Measurements from ENCODE around the gene RIGI. TPM values are rescaled to one million over a fixed set of nuclear protein-coding genes. Genes with fewer than 3 reads are reported as not detected.
"Not testable (repeated sequence)": the region's sequence is repeated elsewhere in the genome, so short reads cannot be mapped to it uniquely, and the experiment has no call there.

The RIGI gene
- total RNA-seq, 1 donor, result 12.7 TPM

DNA sequence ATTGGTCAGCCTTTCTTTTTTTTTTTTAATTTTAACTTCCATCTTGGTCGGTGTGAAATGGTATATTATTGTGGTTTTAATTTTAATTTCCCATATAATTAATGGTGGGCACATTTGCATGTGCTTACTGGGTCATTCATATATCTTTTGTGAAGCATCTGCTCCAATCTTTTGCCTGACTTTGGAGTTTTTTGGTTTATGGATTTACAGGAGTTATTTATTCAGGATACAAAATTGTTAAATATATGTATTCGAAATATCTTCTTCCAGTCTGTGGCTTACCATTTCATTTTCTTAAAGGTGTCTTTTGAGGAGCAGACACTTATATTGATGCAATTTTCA is 682 bp upstream of the RIGI start:
- H3K4me3 ChIP-seq (ENCODE audit: insufficient read depth, low read length), result peak overlapping the region; percentile 81
- H3K27me3 ChIP-seq (ENCODE audit: insufficient read depth, low read length), result no peaks in the 10 kb centered on the region
- H3K36me3 ChIP-seq (ENCODE audit: insufficient read depth, low read length), result no peaks in the 10 kb centered on the region
- no peaks in the 10 kb centered on the region for H3K9me3 ChIP-seq (ENCODE audit: low read depth, low read length)
- TF ChIP-seq, protein P1, sequence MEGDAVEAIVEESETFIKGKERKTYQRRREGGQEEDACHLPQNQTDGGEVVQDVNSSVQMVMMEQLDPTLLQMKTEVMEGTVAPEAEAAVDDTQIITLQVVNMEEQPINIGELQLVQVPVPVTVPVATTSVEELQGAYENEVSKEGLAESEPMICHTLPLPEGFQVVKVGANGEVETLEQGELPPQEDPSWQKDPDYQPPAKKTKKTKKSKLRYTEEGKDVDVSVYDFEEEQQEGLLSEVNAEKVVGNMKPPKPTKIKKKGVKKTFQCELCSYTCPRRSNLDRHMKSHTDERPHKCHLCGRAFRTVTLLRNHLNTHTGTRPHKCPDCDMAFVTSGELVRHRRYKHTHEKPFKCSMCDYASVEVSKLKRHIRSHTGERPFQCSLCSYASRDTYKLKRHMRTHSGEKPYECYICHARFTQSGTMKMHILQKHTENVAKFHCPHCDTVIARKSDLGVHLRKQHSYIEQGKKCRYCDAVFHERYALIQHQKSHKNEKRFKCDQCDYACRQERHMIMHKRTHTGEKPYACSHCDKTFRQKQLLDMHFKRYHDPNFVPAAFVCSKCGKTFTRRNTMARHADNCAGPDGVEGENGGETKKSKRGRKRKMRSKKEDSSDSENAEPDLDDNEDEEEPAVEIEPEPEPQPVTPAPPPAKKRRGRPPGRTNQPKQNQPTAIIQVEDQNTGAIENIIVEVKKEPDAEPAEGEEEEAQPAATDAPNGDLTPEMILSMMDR (IDR thresholded peaks at IDR 0.05; ENCODE audit: extremely low read depth, low read depth, low read length), result no peak
- no peak for DNase-seq (ENCODE audit: insufficient read length, low spot score, missing footprints)
- no peaks in the 10 kb centered on the region for H4K20me1 ChIP-seq (ENCODE audit: insufficient read depth, low read length)
- peaks cover 9% of the 10 kb centered on the region for H3K4me1 ChIP-seq (ENCODE audit: insufficient read depth, low read length)
- H2AFZ ChIP-seq (ENCODE audit: low read length), result peak overlapping the region; percentile 85
- H3K79me2 ChIP-seq (ENCODE audit: insufficient read depth, low read length), result peaks cover 25% of the 10 kb centered on the region
- H3K4me2 ChIP-seq (ENCODE audit: insufficient read depth, low read length), result peak overlapping the region; percentile 87
- H3K27ac ChIP-seq (ENCODE audit: low read depth, low read length), result peak overlapping the region; percentile 70

DNA sequence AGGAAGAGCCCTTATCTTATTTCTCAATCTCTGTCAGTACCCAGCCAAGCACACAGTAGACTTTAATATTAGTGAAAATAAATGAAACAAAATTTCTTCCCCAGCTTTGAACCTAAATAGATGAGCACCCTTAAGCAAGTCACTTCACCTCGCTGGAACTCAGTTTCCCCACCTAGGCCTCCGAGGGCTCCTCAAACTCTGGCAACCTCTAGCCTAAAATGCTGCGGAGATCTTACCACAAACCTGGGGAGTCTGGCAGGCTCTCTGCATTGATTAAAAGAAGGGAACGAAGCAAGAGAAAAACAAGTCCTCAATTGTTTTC is 326 bp downstream of the RIGI start:
- H4K20me1 ChIP-seq (ENCODE audit: insufficient read depth, low read length), result no peaks in the 10 kb centered on the region
- H3K4me3 ChIP-seq (ENCODE audit: insufficient read depth, low read length), result peak overlapping the region; percentile 81
- H3K27me3 ChIP-seq (ENCODE audit: insufficient read depth, low read length), result no peaks in the 10 kb centered on the region
- H3K9me3 ChIP-seq (ENCODE audit: low read depth, low read length), result no peaks in the 10 kb centered on the region
- DNase-seq (ENCODE audit: insufficient read length, low spot score, missing footprints), result no peak
- peak overlapping the region; percentile 95 for H2AFZ ChIP-seq (ENCODE audit: low read length)
- H3K79me2 ChIP-seq (ENCODE audit: insufficient read depth, low read length), result peaks cover 29% of the 10 kb centered on the region
- peaks cover 9% of the 10 kb centered on the region for H3K4me1 ChIP-seq (ENCODE audit: insufficient read depth, low read length)
- no peaks in the 10 kb centered on the region for H3K36me3 ChIP-seq (ENCODE audit: insufficient read depth, low read length)
- TF ChIP-seq, protein P1 (IDR thresholded peaks at IDR 0.05; ENCODE audit: extremely low read depth, low read depth, low read length), result no peak
- peak overlapping the region; percentile 70 for H3K27ac ChIP-seq (ENCODE audit: low read depth, low read length)
- peak overlapping the region; percentile 87 for H3K4me2 ChIP-seq (ENCODE audit: insufficient read depth, low read length)

DNA sequence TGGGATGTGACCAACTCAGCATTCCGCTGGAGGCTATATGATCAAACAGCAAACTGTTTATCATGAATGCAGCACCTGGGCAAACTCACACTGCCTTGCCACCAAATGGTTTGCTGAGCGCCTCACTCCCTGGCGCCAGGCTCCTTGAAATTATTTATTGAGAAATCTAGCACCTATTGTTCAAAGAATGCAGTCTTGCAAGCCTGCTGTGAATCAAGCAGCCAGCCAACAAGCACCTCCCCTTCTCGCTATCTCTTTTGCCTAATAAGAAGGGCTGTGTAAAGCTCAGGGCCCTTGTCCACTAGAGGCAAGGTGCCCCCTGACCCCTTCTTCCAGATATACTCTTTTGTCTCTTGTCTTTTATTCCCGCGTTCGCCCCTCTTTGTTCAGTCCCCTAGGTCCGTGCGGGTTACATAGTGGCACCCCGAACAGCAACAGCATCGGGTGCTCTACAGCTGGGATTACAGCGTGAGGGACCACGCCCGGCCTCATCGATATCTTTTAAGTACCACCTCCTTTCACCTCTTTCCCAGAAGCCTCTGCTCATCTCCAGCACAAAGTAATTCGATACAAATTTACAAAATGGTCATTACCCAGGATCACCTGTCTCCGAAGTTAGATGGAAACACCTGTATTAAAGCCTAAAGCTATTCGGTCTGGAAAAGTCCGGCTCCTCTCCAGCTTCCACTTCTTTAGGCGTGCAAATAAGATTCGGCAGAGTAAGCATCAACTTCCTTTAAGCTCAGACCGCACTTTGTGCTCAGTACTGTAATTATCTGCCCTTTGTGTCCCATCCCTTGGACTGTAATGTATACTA is 896 bp downstream of the RIGI start:
- Histone ChIP-seq H3K4me3 (ENCODE audit: insufficient read depth, low read length) (peak overlapping the region; percentile 81), H2AFZ (ENCODE audit: low read length) (peak overlapping the region; percentile 95), H3K36me3 (ENCODE audit: insufficient read depth, low read length) (no peaks in the 10 kb centered on the region), H3K27me3 (ENCODE audit: insufficient read depth, low read length) (no peaks in the 10 kb centered on the region), H4K20me1 (ENCODE audit: insufficient read depth, low read length) (no peaks in the 10 kb centered on the region), H3K4me2 (ENCODE audit: insufficient read depth, low read length) (peak overlapping the region; percentile 87), H3K27ac (ENCODE audit: low read depth, low read length) (peak overlapping the region; percentile 70), H3K4me1 (ENCODE audit: insufficient read depth, low read length) (peaks cover 9% of the 10 kb centered on the region), H3K9me3 (ENCODE audit: low read depth, low read length) (no peaks in the 10 kb centered on the region), H3K79me2 (ENCODE audit: insufficient read depth, low read length) (peaks cover 29% of the 10 kb centered on the region)
- TF ChIP-seq, protein P1 (IDR thresholded peaks at IDR 0.05; ENCODE audit: extremely low read depth, low read depth, low read length), result no peak
- no peak for DNase-seq (ENCODE audit: insufficient read length, low spot score, missing footprints)

DNA sequence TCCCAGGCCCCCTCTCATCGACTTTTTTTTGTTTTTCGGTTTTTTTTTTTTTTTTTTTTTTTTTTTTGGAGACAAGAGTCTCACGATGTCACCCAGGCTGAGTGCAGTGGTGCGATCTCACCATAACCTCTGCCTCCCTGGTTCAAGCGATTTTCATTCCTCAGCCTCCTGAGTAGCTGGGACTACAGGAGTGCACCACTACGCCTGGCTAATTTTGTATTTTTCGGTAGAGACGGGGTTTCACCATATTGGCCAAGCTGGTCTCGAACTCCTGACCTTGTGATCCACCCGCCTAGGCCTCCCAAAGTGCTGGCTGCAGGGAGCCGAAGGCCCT is 1.5 kb downstream of the RIGI start:
- H3K36me3 ChIP-seq (ENCODE audit: insufficient read depth, low read length); H3K27me3 ChIP-seq (ENCODE audit: insufficient read depth, low read length); H4K20me1 ChIP-seq (ENCODE audit: insufficient read depth, low read length); H3K9me3 ChIP-seq (ENCODE audit: low read depth, low read length); DNase-seq (ENCODE audit: insufficient read length, low spot score, missing footprints); H3K27ac ChIP-seq (ENCODE audit: low read depth, low read length); H3K4me1 ChIP-seq (ENCODE audit: insufficient read depth, low read length): not testable (repeated sequence)
- peak overlapping the region; percentile 95 for H2AFZ ChIP-seq (ENCODE audit: low read length)
- H3K79me2 ChIP-seq (ENCODE audit: insufficient read depth, low read length), result peaks cover 29% of the 10 kb centered on the region
- H3K4me2 ChIP-seq (ENCODE audit: insufficient read depth, low read length), result peak overlapping the region; percentile 87
- H3K4me3 ChIP-seq (ENCODE audit: insufficient read depth, low read length), result peak overlapping the region; percentile 81
